ENCODE data around the gene PLOD1.

The PLOD1 gene

DNA sequence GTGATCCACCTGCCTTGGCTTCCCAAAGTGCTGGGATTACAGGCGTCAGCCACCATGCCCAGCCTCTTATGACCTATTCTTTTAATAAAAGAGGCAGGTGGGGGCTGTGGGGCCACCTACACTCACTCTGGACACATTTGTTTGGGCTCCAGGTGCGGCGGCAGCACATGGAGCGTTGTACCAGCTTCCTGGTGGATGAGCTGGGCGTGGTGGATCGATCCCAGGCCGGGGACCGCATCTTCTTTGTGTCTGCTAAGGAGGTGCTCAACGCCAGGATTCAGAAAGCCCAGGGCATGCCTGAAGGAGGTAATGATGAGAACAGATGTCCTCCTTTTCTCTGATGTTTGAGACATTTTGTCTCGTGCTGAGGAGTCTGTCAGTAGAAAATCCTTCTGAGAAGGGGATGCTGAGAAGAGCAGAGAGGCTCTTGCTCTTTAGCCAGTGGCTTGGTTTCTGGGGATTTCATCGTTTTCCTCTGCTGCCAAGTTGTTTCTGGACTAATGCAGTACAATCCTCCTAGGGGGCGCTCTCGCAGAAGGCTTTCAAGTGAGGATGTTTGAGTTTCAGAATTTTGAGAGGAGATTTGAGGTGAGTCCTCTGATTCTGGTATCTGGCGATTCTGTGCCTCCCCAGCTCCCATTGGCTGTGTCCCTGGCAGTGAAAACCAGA is 66.9 kb downstream of the PLOD1 start:
- no peaks in the 10 kb centered on the region for H3K9me3 ChIP-seq (ENCODE audit: low read length)
- H3K4me1 ChIP-seq (ENCODE audit: insufficient read depth, low read length, severe bottlenecking): no peaks in the 10 kb centered on the region
- H3K9me2 ChIP-seq (ENCODE audit: low read depth, low read length): no peaks in the 10 kb centered on the region
- peaks cover 80% of the 10 kb centered on the region for H3K36me3 ChIP-seq (ENCODE audit: insufficient read depth, low read length)
- H3F3A ChIP-seq (ENCODE audit: insufficient read depth, low read length): no peaks in the 10 kb centered on the region
- H2AFZ ChIP-seq (ENCODE audit: low read length): no peak overlapping the region
- H3K4me2 ChIP-seq (ENCODE audit: low read length): no peak overlapping the region
- no peaks in the 10 kb centered on the region for H4K20me1 ChIP-seq (ENCODE audit: insufficient read depth, low read length)
- H3K27ac ChIP-seq (ENCODE audit: low read depth, low read length, poor library complexity, severe bottlenecking): no peak overlapping the region
- TF ChIP-seq CTCF (IDR thresholded peaks at IDR 0.05; ENCODE audit: low read length) (peak; percentile 68), EZH2 (IDR thresholded peaks at IDR 0.05; ENCODE audit: borderline replicate concordance, low read length) (no peak)
- no peak overlapping the region for H3K9ac ChIP-seq (ENCODE audit: low read length)
- no peaks in the 10 kb centered on the region for H3K79me2 ChIP-seq (ENCODE audit: insufficient read depth, low read length)
- no peak overlapping the region for H3K4me3 ChIP-seq (ENCODE audit: low read depth, low read length, poor library complexity, severe bottlenecking)
- no peaks in the 10 kb centered on the region for H3K27me3 ChIP-seq (ENCODE audit: insufficient read depth, low read length)

- TF ChIP-seq EZH2 (IDR thresholded peaks at IDR 0.05; ENCODE audit: borderline replicate concordance, low read length): no peak
- H3K27ac ChIP-seq (ENCODE audit: low read depth, low read length, poor library complexity, severe bottlenecking): no peak overlapping the region
Observed at GRCh38 chr1:12001996-12002493, 67.5 kb downstream of the PLOD1 start.

GRCh38 chr1:12003762-12004161 is 69.2 kb downstream of the PLOD1 start:
- peaks cover 83% of the 10 kb centered on the region for H3K36me3 ChIP-seq (ENCODE audit: insufficient read depth, low read length)

More at GRCh38 chr1:12001996-12002493, 67.5 kb downstream of the PLOD1 start:
- no peak overlapping the region for H3K4me3 ChIP-seq (ENCODE audit: low read depth, low read length, poor library complexity, severe bottlenecking)
- H3K4me2 ChIP-seq (ENCODE audit: low read length): no peak overlapping the region
- no peaks in the 10 kb centered on the region for H3K4me1 ChIP-seq (ENCODE audit: insufficient read depth, low read length, severe bottlenecking)
- peaks cover 83% of the 10 kb centered on the region for H3K36me3 ChIP-seq (ENCODE audit: insufficient read depth, low read length)
- H3K9ac ChIP-seq (ENCODE audit: low read length): no peak overlapping the region
- no peaks in the 10 kb centered on the region for H3K9me2 ChIP-seq (ENCODE audit: low read depth, low read length)
- H3K9me3 ChIP-seq (ENCODE audit: low read length): no peaks in the 10 kb centered on the region
- no peaks in the 10 kb centered on the region for H3F3A ChIP-seq (ENCODE audit: insufficient read depth, low read length)
- no peaks in the 10 kb centered on the region for H3K79me2 ChIP-seq (ENCODE audit: insufficient read depth, low read length)
- H3K27me3 ChIP-seq (ENCODE audit: insufficient read depth, low read length): no peaks in the 10 kb centered on the region
- H2AFZ ChIP-seq (ENCODE audit: low read length): no peak overlapping the region
- H4K20me1 ChIP-seq (ENCODE audit: insufficient read depth, low read length): no peaks in the 10 kb centered on the region

More at GRCh38 chr1:12003762-12004161, 69.2 kb downstream of the PLOD1 start:
- Histone ChIP-seq H3K27me3 (ENCODE audit: insufficient read depth, low read length) (no peaks in the 10 kb centered on the region), H3K4me3 (ENCODE audit: low read depth, low read length, poor library complexity, severe bottlenecking) (no peak overlapping the region), H3K79me2 (ENCODE audit: insufficient read depth, low read length) (no peaks in the 10 kb centered on the region), H3K4me1 (ENCODE audit: insufficient read depth, low read length, severe bottlenecking) (no peaks in the 10 kb centered on the region), H3K9ac (ENCODE audit: low read length) (no peak overlapping the region), H3K9me3 (ENCODE audit: low read length) (no peaks in the 10 kb centered on the region), H3K9me2 (ENCODE audit: low read depth, low read length) (no peaks in the 10 kb centered on the region), H3F3A (ENCODE audit: insufficient read depth, low read length) (no peaks in the 10 kb centered on the region), H3K27ac (ENCODE audit: low read depth, low read length, poor library complexity, severe bottlenecking) (no peak overlapping the region), H3K4me2 (ENCODE audit: low read length) (no peak overlapping the region), H2AFZ (ENCODE audit: low read length) (no peak overlapping the region), H4K20me1 (ENCODE audit: insufficient read depth, low read length) (no peaks in the 10 kb centered on the region)
- TF ChIP-seq CTCF (IDR thresholded peaks at IDR 0.05; ENCODE audit: low read length) (no peak), EZH2 (IDR thresholded peaks at IDR 0.05; ENCODE audit: borderline replicate concordance, low read length) (no peak)
